GM12892 (cell line): ENCODE results near the gene SCGB1C1.

Source experiments
- POLR2A ChIP-seq: IDR thresholded peaks from 2 replicates; pipeline ENCODE4 v1.6.1; 2011; ENCODE audit warnings: low read depth, low read length, control low read depth
- POLR2AphosphoS5 ChIP-seq: IDR thresholded peaks from 2 replicates; pipeline ENCODE4 v1.6.1; 2011; ENCODE audit warnings: low read depth, low read length, control low read depth
- TAF1 ChIP-seq: IDR thresholded peaks from 2 replicates; pipeline ENCODE4 v1.6.1; 2011; ENCODE audit warnings: low read depth, mild to moderate bottlenecking, control low read depth, low read length, borderline replicate concordance

DNA sequence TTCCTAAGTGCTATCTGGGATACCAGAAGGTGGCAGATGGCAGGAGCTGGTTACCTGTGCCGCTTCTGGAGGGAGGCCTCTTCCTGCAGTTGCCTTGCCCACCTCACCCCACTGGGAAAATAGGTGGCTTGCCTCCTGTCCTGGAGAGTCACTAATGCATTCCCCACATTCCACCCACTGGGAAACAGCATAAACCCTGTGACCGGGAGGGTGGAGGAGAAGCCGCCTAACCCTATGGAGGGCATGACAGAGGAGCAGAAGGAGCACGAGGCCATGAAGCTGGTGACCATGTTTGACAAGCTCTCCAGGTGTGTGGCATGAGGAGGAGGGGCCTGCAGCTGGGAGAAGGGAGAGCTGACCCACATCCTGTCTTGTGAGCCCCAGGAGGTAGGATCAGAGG lies 20.2 kb downstream of the SCGB1C1 start:
- no peak for TF ChIP-seq POLR2AphosphoS5
- no peak for TF ChIP-seq POLR2A
- TF ChIP-seq TAF1, result no peak
